Breast epithelium (tissue), 3 donors: ENCODE measurements around the gene EFNA3.

Experiments
- CTCF ChIP-seq, 3 donors: fragments of 450-650 bp; IDR thresholded peaks; one replicate each; pipeline ENCODE4 v1.5.1; 2016 to 2017; ENCODE audit warnings: antibody characterized with exemption in 3 of 3, mild to moderate bottlenecking in 3 of 3, moderate library complexity in 3 of 3
- POLR2A ChIP-seq: fragments of 450-650 bp; IDR thresholded peaks from one replicate; pipeline ENCODE4 v1.6.1; 2016; ENCODE audit warnings: antibody characterized with exemption, mild to moderate bottlenecking, moderate library complexity
- POLR2AphosphoS5 ChIP-seq, 3 donors: sonication (generic); formaldehyde crosslinking; IDR thresholded peaks; one replicate each; pipeline ENCODE4 v1.6.1; 2017; ENCODE audit warnings: antibody characterized with exemption in 3 of 3

GRCh38 chr1:155063550-155064110, 15.0 kb upstream of the EFNA3 start, which contains the start of gene EFNA4:
- TF ChIP-seq CTCF (IDR thresholded peaks at IDR 0.05) (no peak), POLR2AphosphoS5 (IDR thresholded peaks at IDR 0.05) (peak in 2 of 3 donors; percentile 13 to 47), POLR2A (no peak)
